HG03342 (cell line): Measurements from ENCODE around the gene TCF23.
"Not testable (repeated sequence)": the region's sequence is repeated elsewhere in the genome, so short reads cannot be mapped to it uniquely, and the experiment has no call there.

Source experiments
- ATAC-seq: cut with Tn5 transposase; IDR thresholded peaks from one replicate; pipeline ENCODE4 v1.9.1; 2021; ENCODE audit warnings: mild to moderate bottlenecking, moderate library complexity; ENCODE audit not compliant: unreplicated experiment

The TCF23 gene

GRCh38 chr2:27184115-27184514, 35.3 kb downstream of the TCF23 start:
- ATAC-seq, result no peak

- no peak for ATAC-seq
These were observed 36.7 kb downstream of the TCF23 start for GRCh38 chr2:27185331-27186026.

GRCh38 chr2:27186613-27187345, 38.0 kb downstream of the TCF23 start:
- ATAC-seq, result no peak

- no peak for ATAC-seq
These were observed 41.2 kb downstream of the TCF23 start for GRCh38 chr2:27189989-27190388.

GRCh38 chr2:27191070-27191829, 42.4 kb downstream of the TCF23 start:
- no peak for ATAC-seq

GRCh38 chr2:27194538-27195354, 45.9 kb downstream of the TCF23 start:
- ATAC-seq, result no peak

GRCh38 chr2:27195799-27196198, 47.0 kb downstream of the TCF23 start:
- not testable (repeated sequence) for ATAC-seq

GRCh38 chr2:27198068-27198467, 49.3 kb downstream of the TCF23 start:
- ATAC-seq, result not testable (repeated sequence)

- no peak for ATAC-seq
These were observed 49.8 kb downstream of the TCF23 start for GRCh38 chr2:27198627-27199026.

- ATAC-seq, result no peak
These were observed 50.4 kb downstream of the TCF23 start for GRCh38 chr2:27199241-27199640.

GRCh38 chr2:27201675-27202074, 52.9 kb downstream of the TCF23 start:
- no peak for ATAC-seq

- no peak for ATAC-seq
These were observed 54.0 kb downstream of the TCF23 start for GRCh38 chr2:27202854-27203253.

- no peak for ATAC-seq
These were observed 54.9 kb downstream of the TCF23 start for GRCh38 chr2:27203741-27204140.

- no peak for ATAC-seq
These were observed 55.8 kb downstream of the TCF23 start for GRCh38 chr2:27204566-27204965.

- no peak for ATAC-seq
These were observed 56.4 kb downstream of the TCF23 start for GRCh38 chr2:27205206-27205605.

- ATAC-seq, result no peak
These were observed 57.5 kb downstream of the TCF23 start for GRCh38 chr2:27206346-27206745.
